LNCAP (cell line): ENCODE data around the gene ZNF428.

Experiments used
- CTCF ChIP-seq: fragments of 450-650 bp; IDR thresholded peaks from 2 replicates; pipeline ENCODE4 v1.5.1; 2017; ENCODE audit warnings: mild to moderate bottlenecking

The ZNF428 gene

GRCh38 chr19:43648633-43649032, 29.2 kb upstream of the ZNF428 start:
- no peak for TF ChIP-seq CTCF

GRCh38 chr19:43644181-43644580, 24.8 kb upstream of the ZNF428 start:
- TF ChIP-seq CTCF, result no peak

GRCh38 chr19:43643326-43643725, 23.9 kb upstream of the ZNF428 start:
- no peak for TF ChIP-seq CTCF

GRCh38 chr19:43642531-43642930, 23.1 kb upstream of the ZNF428 start:
- no peak for TF ChIP-seq CTCF

- TF ChIP-seq CTCF, result no peak
Measured at GRCh38 chr19:43641333-43641732, 21.9 kb upstream of the ZNF428 start.

GRCh38 chr19:43640424-43640757, 21.0 kb upstream of the ZNF428 start:
- TF ChIP-seq CTCF, result no peak

GRCh38 chr19:43639519-43640423, 20.3 kb upstream of the ZNF428 start, which contains the start of gene CADM4:
Gene CADM4, minus strand, starts transcription at chr19:43639850. Its CDS starts 60 bp downstream, at chr19:43639790.
- TF ChIP-seq CTCF, result no peak
